ENCODE results near the gene ECSCR.

Gene ECSCR

DNA sequence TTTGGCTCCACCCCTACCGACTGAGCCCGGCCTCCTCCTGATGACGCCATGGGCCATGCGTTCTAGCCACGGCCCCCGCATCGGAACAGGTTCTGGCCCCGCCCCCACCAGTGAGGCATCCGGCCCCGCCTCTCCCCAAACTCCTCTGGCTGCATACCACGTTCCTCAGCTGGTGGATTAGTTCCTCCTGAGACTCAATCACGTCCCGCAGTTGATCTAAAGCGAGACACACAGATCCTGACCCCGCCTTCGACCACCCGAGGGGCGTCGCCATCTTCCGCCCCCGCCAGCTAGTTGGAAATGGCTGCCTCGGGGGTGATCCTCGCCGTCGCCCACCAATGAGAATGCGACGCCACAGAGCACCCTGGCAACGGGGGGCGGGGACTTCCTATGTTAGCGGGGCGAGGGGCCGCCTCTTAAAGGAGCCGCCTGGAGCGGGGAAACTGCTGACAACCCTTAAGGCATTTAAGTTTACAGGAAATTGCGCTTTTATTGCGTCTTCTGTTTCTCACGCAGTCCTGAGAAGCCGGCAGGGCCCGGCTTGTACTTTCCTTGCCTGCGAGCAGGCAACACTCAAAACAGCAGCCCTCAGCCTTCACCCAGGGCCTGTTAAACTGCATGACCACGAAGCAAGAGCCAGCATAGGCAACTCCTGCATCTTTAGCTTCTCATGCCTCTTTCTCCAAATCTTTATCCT lies 58.6 kb downstream of the ECSCR start, which contains the start of gene SPATA24 (continued):
- TF ChIP-seq, protein P1, sequence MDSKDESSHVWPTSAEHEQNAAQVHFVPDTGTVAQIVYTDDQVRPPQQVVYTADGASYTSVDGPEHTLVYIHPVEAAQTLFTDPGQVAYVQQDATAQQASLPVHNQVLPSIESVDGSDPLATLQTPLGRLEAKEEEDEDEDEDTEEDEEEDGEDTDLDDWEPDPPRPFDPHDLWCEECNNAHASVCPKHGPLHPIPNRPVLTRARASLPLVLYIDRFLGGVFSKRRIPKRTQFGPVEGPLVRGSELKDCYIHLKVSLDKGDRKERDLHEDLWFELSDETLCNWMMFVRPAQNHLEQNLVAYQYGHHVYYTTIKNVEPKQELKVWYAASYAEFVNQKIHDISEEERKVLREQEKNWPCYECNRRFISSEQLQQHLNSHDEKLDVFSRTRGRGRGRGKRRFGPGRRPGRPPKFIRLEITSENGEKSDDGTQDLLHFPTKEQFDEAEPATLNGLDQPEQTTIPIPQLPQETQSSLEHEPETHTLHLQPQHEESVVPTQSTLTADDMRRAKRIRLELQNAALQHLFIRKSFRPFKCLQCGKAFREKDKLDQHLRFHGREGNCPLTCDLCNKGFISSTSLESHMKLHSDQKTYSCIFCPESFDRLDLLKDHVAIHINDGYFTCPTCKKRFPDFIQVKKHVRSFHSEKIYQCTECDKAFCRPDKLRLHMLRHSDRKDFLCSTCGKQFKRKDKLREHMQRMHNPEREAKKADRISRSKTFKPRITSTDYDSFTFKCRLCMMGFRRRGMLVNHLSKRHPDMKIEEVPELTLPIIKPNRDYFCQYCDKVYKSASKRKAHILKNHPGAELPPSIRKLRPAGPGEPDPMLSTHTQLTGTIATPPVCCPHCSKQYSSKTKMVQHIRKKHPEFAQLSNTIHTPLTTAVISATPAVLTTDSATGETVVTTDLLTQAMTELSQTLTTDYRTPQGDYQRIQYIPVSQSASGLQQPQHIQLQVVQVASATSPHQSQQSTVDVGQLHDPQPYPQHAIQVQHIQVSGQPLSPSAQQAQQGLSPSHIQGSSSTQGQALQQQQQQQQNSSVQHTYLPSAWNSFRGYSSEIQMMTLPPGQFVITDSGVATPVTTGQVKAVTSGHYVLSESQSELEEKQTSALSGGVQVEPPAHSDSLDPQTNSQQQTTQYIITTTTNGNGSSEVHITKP (tag by site-specific recombination; IDR thresholded peaks at IDR 0.05) = peak; percentile 98
- TF ChIP-seq, protein P2, sequence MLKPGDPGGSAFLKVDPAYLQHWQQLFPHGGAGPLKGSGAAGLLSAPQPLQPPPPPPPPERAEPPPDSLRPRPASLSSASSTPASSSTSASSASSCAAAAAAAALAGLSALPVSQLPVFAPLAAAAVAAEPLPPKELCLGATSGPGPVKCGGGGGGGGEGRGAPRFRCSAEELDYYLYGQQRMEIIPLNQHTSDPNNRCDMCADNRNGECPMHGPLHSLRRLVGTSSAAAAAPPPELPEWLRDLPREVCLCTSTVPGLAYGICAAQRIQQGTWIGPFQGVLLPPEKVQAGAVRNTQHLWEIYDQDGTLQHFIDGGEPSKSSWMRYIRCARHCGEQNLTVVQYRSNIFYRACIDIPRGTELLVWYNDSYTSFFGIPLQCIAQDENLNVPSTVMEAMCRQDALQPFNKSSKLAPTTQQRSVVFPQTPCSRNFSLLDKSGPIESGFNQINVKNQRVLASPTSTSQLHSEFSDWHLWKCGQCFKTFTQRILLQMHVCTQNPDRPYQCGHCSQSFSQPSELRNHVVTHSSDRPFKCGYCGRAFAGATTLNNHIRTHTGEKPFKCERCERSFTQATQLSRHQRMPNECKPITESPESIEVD (tag by site-specific recombination; IDR thresholded peaks at IDR 0.05) = no peak
- TF ChIP-seq KLF16 (tag by site-specific recombination; IDR thresholded peaks at IDR 0.05) (peak; percentile 98), MZF1 (tag by site-specific recombination; IDR thresholded peaks at IDR 0.05; ENCODE audit: borderline replicate concordance) (no peak), ZNF548 (tag by site-specific recombination; IDR thresholded peaks at IDR 0.05) (no peak), ZNF768 (tag by site-specific recombination; IDR thresholded peaks at IDR 0.05) (no peak), ZNF2 (tag by site-specific recombination; IDR thresholded peaks at IDR 0.05) (peak; percentile 70), ZNF202 (tag by site-specific recombination; IDR thresholded peaks at IDR 0.05; ENCODE audit: borderline replicate concordance) (no peak), ZNF544 (tag by site-specific recombination; IDR thresholded peaks at IDR 0.05) (no peak), ZNF558 (tag by site-specific recombination; IDR thresholded peaks at IDR 0.05) (peak; percentile 54; the same call in 1 of the 2 replicates), ZNF155 (tag by site-specific recombination; IDR thresholded peaks at IDR 0.05) (no peak), ZNF324 (tag by site-specific recombination; IDR thresholded peaks at IDR 0.05) (peak; percentile 31; the same call in 1 of the 2 replicates), ZBTB20 (tag by site-specific recombination; IDR thresholded peaks at IDR 0.05) (peak; percentile 19; the same call in 1 of the 2 replicates), ZNF174 (tag by site-specific recombination; IDR thresholded peaks at IDR 0.05) (no peak), KLF7 (tag by site-specific recombination; IDR thresholded peaks at IDR 0.05; ENCODE audit: borderline replicate concordance) (peak; percentile 76), ZNF777 (tag by site-specific recombination; IDR thresholded peaks at IDR 0.05; ENCODE audit: borderline replicate concordance) (no peak), ZFHX2 (tag by site-specific recombination; conservative IDR thresholded peaks at IDR 0.05) (peak; percentile 97)
- TF ChIP-seq, protein P3, sequence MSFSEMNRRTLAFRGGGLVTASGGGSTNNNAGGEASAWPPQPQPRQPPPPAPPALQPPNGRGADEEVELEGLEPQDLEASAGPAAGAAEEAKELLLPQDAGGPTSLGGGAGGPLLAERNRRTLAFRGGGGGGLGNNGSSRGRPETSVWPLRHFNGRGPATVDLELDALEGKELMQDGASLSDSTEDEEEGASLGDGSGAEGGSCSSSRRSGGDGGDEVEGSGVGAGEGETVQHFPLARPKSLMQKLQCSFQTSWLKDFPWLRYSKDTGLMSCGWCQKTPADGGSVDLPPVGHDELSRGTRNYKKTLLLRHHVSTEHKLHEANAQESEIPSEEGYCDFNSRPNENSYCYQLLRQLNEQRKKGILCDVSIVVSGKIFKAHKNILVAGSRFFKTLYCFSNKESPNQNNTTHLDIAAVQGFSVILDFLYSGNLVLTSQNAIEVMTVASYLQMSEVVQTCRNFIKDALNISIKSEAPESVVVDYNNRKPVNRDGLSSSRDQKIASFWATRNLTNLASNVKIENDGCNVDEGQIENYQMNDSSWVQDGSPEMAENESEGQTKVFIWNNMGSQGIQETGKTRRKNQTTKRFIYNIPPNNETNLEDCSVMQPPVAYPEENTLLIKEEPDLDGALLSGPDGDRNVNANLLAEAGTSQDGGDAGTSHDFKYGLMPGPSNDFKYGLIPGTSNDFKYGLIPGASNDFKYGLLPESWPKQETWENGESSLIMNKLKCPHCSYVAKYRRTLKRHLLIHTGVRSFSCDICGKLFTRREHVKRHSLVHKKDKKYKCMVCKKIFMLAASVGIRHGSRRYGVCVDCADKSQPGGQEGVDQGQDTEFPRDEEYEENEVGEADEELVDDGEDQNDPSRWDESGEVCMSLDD (tag by site-specific recombination; IDR thresholded peaks at IDR 0.05) = no peak; the same call in 1 of the 2 replicates
- TF ChIP-seq, protein P4, sequence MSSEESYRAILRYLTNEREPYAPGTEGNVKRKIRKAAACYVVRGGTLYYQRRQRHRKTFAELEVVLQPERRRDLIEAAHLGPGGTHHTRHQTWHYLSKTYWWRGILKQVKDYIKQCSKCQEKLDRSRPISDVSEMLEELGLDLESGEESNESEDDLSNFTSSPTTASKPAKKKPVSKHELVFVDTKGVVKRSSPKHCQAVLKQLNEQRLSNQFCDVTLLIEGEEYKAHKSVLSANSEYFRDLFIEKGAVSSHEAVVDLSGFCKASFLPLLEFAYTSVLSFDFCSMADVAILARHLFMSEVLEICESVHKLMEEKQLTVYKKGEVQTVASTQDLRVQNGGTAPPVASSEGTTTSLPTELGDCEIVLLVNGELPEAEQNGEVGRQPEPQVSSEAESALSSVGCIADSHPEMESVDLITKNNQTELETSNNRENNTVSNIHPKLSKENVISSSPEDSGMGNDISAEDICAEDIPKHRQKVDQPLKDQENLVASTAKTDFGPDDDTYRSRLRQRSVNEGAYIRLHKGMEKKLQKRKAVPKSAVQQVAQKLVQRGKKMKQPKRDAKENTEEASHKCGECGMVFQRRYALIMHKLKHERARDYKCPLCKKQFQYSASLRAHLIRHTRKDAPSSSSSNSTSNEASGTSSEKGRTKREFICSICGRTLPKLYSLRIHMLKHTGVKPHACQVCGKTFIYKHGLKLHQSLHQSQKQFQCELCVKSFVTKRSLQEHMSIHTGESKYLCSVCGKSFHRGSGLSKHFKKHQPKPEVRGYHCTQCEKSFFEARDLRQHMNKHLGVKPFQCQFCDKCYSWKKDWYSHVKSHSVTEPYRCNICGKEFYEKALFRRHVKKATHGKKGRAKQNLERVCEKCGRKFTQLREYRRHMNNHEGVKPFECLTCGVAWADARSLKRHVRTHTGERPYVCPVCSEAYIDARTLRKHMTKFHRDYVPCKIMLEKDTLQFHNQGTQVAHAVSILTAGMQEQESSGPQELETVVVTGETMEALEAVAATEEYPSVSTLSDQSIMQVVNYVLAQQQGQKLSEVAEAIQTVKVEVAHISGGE (tag by site-specific recombination; conservative IDR thresholded peaks at IDR 0.05; ENCODE audit: low read depth) = 0 out of 2 replicates have a peak, but pooled peaks have one; percentile 7
- TF ChIP-seq, protein P5, sequence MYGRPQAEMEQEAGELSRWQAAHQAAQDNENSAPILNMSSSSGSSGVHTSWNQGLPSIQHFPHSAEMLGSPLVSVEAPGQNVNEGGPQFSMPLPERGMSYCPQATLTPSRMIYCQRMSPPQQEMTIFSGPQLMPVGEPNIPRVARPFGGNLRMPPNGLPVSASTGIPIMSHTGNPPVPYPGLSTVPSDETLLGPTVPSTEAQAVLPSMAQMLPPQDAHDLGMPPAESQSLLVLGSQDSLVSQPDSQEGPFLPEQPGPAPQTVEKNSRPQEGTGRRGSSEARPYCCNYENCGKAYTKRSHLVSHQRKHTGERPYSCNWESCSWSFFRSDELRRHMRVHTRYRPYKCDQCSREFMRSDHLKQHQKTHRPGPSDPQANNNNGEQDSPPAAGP (tag by site-specific recombination; IDR thresholded peaks at IDR 0.05) = peak; percentile 71; the same call in 1 of the 2 replicates
- TF ChIP-seq, protein P6, sequence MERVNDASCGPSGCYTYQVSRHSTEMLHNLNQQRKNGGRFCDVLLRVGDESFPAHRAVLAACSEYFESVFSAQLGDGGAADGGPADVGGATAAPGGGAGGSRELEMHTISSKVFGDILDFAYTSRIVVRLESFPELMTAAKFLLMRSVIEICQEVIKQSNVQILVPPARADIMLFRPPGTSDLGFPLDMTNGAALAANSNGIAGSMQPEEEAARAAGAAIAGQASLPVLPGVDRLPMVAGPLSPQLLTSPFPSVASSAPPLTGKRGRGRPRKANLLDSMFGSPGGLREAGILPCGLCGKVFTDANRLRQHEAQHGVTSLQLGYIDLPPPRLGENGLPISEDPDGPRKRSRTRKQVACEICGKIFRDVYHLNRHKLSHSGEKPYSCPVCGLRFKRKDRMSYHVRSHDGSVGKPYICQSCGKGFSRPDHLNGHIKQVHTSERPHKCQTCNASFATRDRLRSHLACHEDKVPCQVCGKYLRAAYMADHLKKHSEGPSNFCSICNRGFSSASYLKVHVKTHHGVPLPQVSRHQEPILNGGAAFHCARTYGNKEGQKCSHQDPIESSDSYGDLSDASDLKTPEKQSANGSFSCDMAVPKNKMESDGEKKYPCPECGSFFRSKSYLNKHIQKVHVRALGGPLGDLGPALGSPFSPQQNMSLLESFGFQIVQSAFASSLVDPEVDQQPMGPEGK (tag by site-specific recombination; IDR thresholded peaks at IDR 0.05) = peak; percentile 100
- TF ChIP-seq, protein P7, sequence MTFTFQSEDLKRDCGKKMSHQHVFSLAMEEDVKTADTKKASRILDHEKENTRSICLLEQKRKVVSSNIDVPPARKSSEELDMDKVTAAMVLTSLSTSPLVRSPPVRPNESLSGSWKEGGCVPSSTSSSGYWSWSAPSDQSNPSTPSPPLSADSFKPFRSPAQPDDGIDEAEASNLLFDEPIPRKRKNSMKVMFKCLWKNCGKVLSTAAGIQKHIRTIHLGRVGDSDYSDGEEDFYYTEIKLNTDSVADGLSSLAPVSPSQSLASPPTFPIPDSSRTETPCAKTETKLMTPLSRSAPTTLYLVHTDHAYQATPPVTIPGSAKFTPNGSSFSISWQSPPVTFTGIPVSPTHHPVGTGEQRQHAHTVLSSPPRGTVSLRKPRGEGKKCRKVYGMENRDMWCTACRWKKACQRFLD (tag by site-specific recombination; IDR thresholded peaks at IDR 0.05) = no peak
